HCT116 (cell line): ENCODE measurements around the gene TENM4. TPM values are rescaled to one million over a fixed set of nuclear protein-coding genes. Genes with fewer than 3 reads are reported as not detected.

Experiments
- ATAC-seq: fragments of 200-7000 bp; cut with Tn5 transposase; 2 replicates; pipeline ENCODE4 v1.9.1; 2020; ENCODE audit warnings: mild to moderate bottlenecking, moderate library complexity
- BruUV-seq: library from RNA; stranded (reverse); fragments of 400-500 nt; replicated peaks from 2 replicates; lab custom pipeline; 2021; lab: Mats Ljungman, UMichigan
- CTCF ChIA-PET: fragments of 300-600 bp; sonication (Branson Sonifier 250); formaldehyde crosslinking; loops from one replicate; lab custom pipeline; 2021; ENCODE audit warnings: antibody characterized with exemption; lab: Charles Lee
- POLR2A ChIA-PET: fragments of 300-600, 350-600 bp; sonication (Branson Sonifier 250); formaldehyde crosslinking; loops from one replicate; lab custom pipeline; 2021; ENCODE audit warnings: antibody characterized with exemption; lab: Charles Lee
- RAD21 ChIA-PET, 2 experiments: fragments of 300-600 bp; sonication (Branson Sonifier 250); formaldehyde crosslinking; loops; one replicate each; lab custom pipeline; 2023; ENCODE audit warnings: low total read pairs in 2 of 2; ENCODE audit not compliant: uncharacterized antibody in 2 of 2, unreplicated experiment in 2 of 2, low non-redundant PET in 1 of 2; lab: Charles Lee
- DNase-seq: peaks from one replicate; pipeline ENCODE4 v3.0.0-alpha.2; 2010; ENCODE audit warnings: low read depth, low spot score
- H2AFZ ChIP-seq: fragments of 200-600 bp; shearing (Covaris generic), sonication (generic); 2 replicates; pipeline ENCODE4 v1.6.1; 2017; ENCODE audit warnings: low read depth, mixed run types, mixed read lengths, antibody characterized with exemption, low read length; ENCODE audit not compliant: poor library complexity, severe bottlenecking
- H3K27ac ChIP-seq: 2 replicates; pipeline ENCODE4 v1.5.1; 2012; ENCODE audit warnings: low read depth, low read length
- H3K27me3 ChIP-seq: fragments of 200-600 bp; sonication (generic); 2 replicates; pipeline ENCODE4 v1.6.1; 2016; ENCODE audit warnings: mixed run types, low read length, mixed read lengths; ENCODE audit not compliant: insufficient read depth
- H3K36me3 ChIP-seq, 2 experiments: fragments of 200-500 bp in 1 of 2; fragments of 200-600 bp in 1 of 2; sonication (Bioruptor generic) in 1 of 2; sonication (generic) in 1 of 2; 2 replicates each; pipeline versions ENCODE4 v1.5.1 to v1.6.1; 2014 to 2016; ENCODE audit warnings: low read length in 2 of 2, inconsistent platforms in 1 of 2, mixed read lengths in 1 of 2, mixed run types in 1 of 2; ENCODE audit not compliant: insufficient read depth in 2 of 2, control insufficient read depth in 1 of 2
- H3K4me1 ChIP-seq, 2 experiments: fragments of 200-600 bp in 1 of 2; sonication (generic) in 1 of 2; 2 replicates each; pipeline versions ENCODE4 v1.5.1 to v1.6.1; 2012 to 2017; ENCODE audit warnings: low read length in 2 of 2, inconsistent platforms in 1 of 2, mild to moderate bottlenecking in 1 of 2, mixed read lengths in 1 of 2, mixed run types in 1 of 2, moderate library complexity in 1 of 2; ENCODE audit not compliant: insufficient read depth in 2 of 2, control insufficient read depth in 1 of 2
- H3K4me2 ChIP-seq: fragments of 200-600 bp; sonication (generic); 2 replicates; pipeline ENCODE4 v1.6.1; 2017; ENCODE audit warnings: mixed run types, low read length, mixed read lengths
- H3K4me3 ChIP-seq, 2 experiments: fragments of 200-600 bp in 1 of 2; sonication (generic) in 1 of 2; replicated peaks in 1 of 2; 2 replicates each; pipeline ENCODE4 v1.5.1; 2011 to 2016; ENCODE audit warnings: low read length in 2 of 2, control low read depth in 1 of 2, low read depth in 1 of 2, mild to moderate bottlenecking in 1 of 2, mixed read lengths in 1 of 2, mixed run types in 1 of 2
- H3K79me2 ChIP-seq: fragments of 200-600 bp; sonication (generic); 2 replicates; pipeline ENCODE4 v1.6.1; 2017; ENCODE audit warnings: mild to moderate bottlenecking, mixed run types, low read length, moderate library complexity, mixed read lengths; ENCODE audit not compliant: insufficient read depth
- H3K9ac ChIP-seq: fragments of 200-600 bp; sonication (generic); 2 replicates; pipeline ENCODE4 v1.6.1; 2016; ENCODE audit warnings: low read length, mixed read lengths
- H3K9me2 ChIP-seq: fragments of 200-600 bp; sonication (generic), shearing (Covaris generic); 2 replicates; pipeline ENCODE4 v1.6.1; 2017; ENCODE audit warnings: mixed run types, mild to moderate bottlenecking, moderate library complexity; ENCODE audit not compliant: insufficient read depth
- H3K9me3 ChIP-seq, 2 experiments: fragments of 200-500 bp in 1 of 2; fragments of 200-600 bp in 1 of 2; sonication (Bioruptor generic) in 1 of 2; sonication (generic) in 1 of 2; 2 replicates each; pipeline ENCODE4 v1.6.1; 2014 to 2017; ENCODE audit warnings: low read length in 2 of 2, mixed read lengths in 2 of 2, inconsistent platforms in 1 of 2, low read depth in 1 of 2, mild to moderate bottlenecking in 1 of 2, mixed run types in 1 of 2, moderate library complexity in 1 of 2; ENCODE audit not compliant: control insufficient read depth in 1 of 2, insufficient read depth in 1 of 2
- H4K20me1 ChIP-seq: fragments of 200-600 bp; sonication (generic), shearing (Covaris generic); 2 replicates; pipeline ENCODE4 v1.6.1; 2017; ENCODE audit warnings: mixed run types, mild to moderate bottlenecking, moderate library complexity; ENCODE audit not compliant: insufficient read depth
- CBX3 ChIP-seq: IDR thresholded peaks from 2 replicates; pipeline ENCODE4 v1.6.1; 2012; ENCODE audit warnings: low read depth
- CEBPB ChIP-seq: IDR thresholded peaks from 2 replicates; pipeline ENCODE4 v1.6.1; 2012; ENCODE audit warnings: low read depth
- EZH2 ChIP-seq: fragments of 200-600 bp; sonication (generic); IDR thresholded peaks from 2 replicates; pipeline ENCODE4 v1.6.1; 2017; ENCODE audit warnings: antibody characterized with exemption, mixed run types
- FOSL1 ChIP-seq: IDR thresholded peaks from 2 replicates; pipeline ENCODE4 v1.6.1; 2012; ENCODE audit warnings: low read depth
- MAX ChIP-seq: IDR thresholded peaks from 2 replicates; pipeline ENCODE4 v1.6.1; 2012
- POLR2A ChIP-seq: IDR thresholded peaks from 2 replicates; pipeline ENCODE4 v1.7.0; 2011; ENCODE audit warnings: borderline replicate concordance; ENCODE audit not compliant: insufficient read depth, insufficient read length; ENCODE audit errors: extremely low read depth
- POLR2AphosphoS5 ChIP-seq: IDR thresholded peaks from 2 replicates; pipeline ENCODE4 v1.6.1; 2011; ENCODE audit warnings: mild to moderate bottlenecking, low read depth, low read length, moderate library complexity
- RAD21 ChIP-seq: IDR thresholded peaks from 2 replicates; pipeline ENCODE4 v1.6.1; 2012; ENCODE audit warnings: low read depth, mild to moderate bottlenecking
- REST ChIP-seq: IDR thresholded peaks from 2 replicates; pipeline ENCODE4 v1.6.1; 2012; ENCODE audit warnings: low read depth
- SIN3A ChIP-seq: IDR thresholded peaks from 2 replicates; pipeline ENCODE4 v1.6.1; 2012; ENCODE audit warnings: low read depth
- SP1 ChIP-seq: IDR thresholded peaks from 2 replicates; pipeline ENCODE4 v1.6.1; 2012; ENCODE audit warnings: low read depth
- TCF7L2 ChIP-seq: IDR thresholded peaks from 2 replicates; pipeline ENCODE4 v1.7.0; 2011; ENCODE audit warnings: borderline replicate concordance, inconsistent platforms; ENCODE audit not compliant: insufficient read depth, insufficient read length; ENCODE audit errors: extremely low read depth
- YY1 ChIP-seq: IDR thresholded peaks from 2 replicates; pipeline ENCODE4 v1.6.1; 2011; ENCODE audit warnings: low read length, low read depth, moderate library complexity, mild to moderate bottlenecking; ENCODE audit not compliant: insufficient replicate concordance; ENCODE audit errors: extremely low read depth
- ZFX ChIP-seq: fragments of 450-650 bp; IDR thresholded peaks from 2 replicates; pipeline ENCODE4 v1.6.1; 2017
- intact Hi-C: fragments of 100-400 bp; cut with micrococcal nuclease; formaldehyde crosslinking; loops from 2 replicates; pipeline ENCODE4 v1.10.0; 2022
- total RNA-seq: library from RNA; stranded (reverse); gene quantifications from one replicate; pipeline ENCODE4 v1.2.1, GENCODE V29; 2021; ENCODE audit not compliant: unreplicated experiment

Gene TENM4
- total RNA-seq, 1 experiment from 2014 or later, result 0.05 TPM

GRCh38 chr11:78831571-78831970 lies 609.3 kb downstream of the TENM4 start:
- H3K4me3 ChIP-seq, result no peak overlapping the region
- intact Hi-C loops, result no loop called here
- ChIA-PET CTCF (interaction anchor here (0.8 to 1.6 kb wide), 2 partner anchors 186 to 221 kb away, joined by 3 to 4 read pairs; no protein-coding TSS in a partner anchor), RAD21 (no interaction called here), POLR2A (no interaction called here)
- no TSS peak for BruUV-seq
- no peaks in the 10 kb centered on the region for H3K36me3 ChIP-seq
- H3K79me2 ChIP-seq, result no peaks in the 10 kb centered on the region
- ATAC-seq (no peak), DNase-seq (no peak)
- no peaks in the 10 kb centered on the region for H4K20me1 ChIP-seq
- H3K4me1 ChIP-seq, result no peaks in the 10 kb centered on the region
- peaks cover 6% of the 10 kb centered on the region for H3K27me3 ChIP-seq
- H3K27ac ChIP-seq, result no peak overlapping the region
- no peak overlapping the region for H3K4me2 ChIP-seq
- no peaks in the 10 kb centered on the region for H3K9me3 ChIP-seq
- H3K9ac ChIP-seq, result no peak overlapping the region
- H3K9me2 ChIP-seq, result no peaks in the 10 kb centered on the region
- H2AFZ ChIP-seq, result no peak overlapping the region
- TF ChIP-seq SP1, result no peak
- TF ChIP-seq YY1, result no peak
- TF ChIP-seq TCF7L2, result no peak
- no peak for TF ChIP-seq EZH2
- TF ChIP-seq POLR2AphosphoS5, result no peak
- TF ChIP-seq CBX3, result no peak
- TF ChIP-seq POLR2A, result no peak
- no peak for TF ChIP-seq CEBPB
- no peak for TF ChIP-seq RAD21

- intact Hi-C loops, result no loop called here
- Histone ChIP-seq H3K9me2 (no peaks in the 10 kb centered on the region), H3K4me1 (no peaks in the 10 kb centered on the region), H2AFZ (no peak overlapping the region), H4K20me1 (no peaks in the 10 kb centered on the region), H3K4me3 (no peak overlapping the region), H3K9ac (no peak overlapping the region), H3K9me3 (no peaks in the 10 kb centered on the region), H3K79me2 (no peaks in the 10 kb centered on the region), H3K27ac (no peak overlapping the region), H3K36me3 (no peaks in the 10 kb centered on the region), H3K4me2 (no peak overlapping the region), H3K27me3 (peaks cover 6% of the 10 kb centered on the region)
- ChIA-PET RAD21 (no interaction called here), CTCF (no interaction called here), POLR2A (no interaction called here)
- DNase-seq (no peak), ATAC-seq (no peak)
- TF ChIP-seq ZFX, result no peak
- no peak for TF ChIP-seq YY1
- TF ChIP-seq SIN3A, result no peak
- no peak for TF ChIP-seq FOSL1
- TF ChIP-seq MAX, result no peak
- no peak for TF ChIP-seq REST
- BruUV-seq, result no TSS peak
Observed at GRCh38 chr11:78830277-78830819, 610.5 kb downstream of the TENM4 start.
